ENCODE data around the gene FAXC. TPM values are rescaled to one million over a fixed set of nuclear protein-coding genes. Genes with fewer than 3 reads are reported as not detected.

FAXC gene
- total RNA-seq, 4 donors from 2014 or later = 1.6 to 6.8 (median 4.9) TPM

DNA sequence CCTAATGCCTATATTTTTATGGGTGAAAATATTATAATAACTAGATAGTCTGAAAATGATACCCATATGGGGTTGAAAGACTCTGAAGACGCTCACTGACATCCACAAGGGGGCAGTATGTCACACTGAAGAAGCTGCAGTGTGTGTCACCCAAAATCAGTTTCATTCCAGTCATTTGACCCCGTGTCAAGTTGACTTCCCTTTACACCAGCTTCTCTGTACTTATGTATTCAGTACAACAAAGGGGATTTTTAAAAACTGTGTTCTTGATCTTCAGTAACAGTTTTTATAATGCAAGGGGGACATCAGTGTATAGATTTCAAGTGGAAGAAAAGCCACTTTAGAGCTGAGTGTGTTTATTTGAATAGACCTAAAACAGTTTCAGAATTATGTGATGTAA lies 19.3 kb downstream of the FAXC start:
- no peaks in the 10 kb centered on the region for H3K36me3 ChIP-seq
- no peaks in the 10 kb centered on the region for H3K4me1 ChIP-seq
- TF ChIP-seq, protein P1, sequence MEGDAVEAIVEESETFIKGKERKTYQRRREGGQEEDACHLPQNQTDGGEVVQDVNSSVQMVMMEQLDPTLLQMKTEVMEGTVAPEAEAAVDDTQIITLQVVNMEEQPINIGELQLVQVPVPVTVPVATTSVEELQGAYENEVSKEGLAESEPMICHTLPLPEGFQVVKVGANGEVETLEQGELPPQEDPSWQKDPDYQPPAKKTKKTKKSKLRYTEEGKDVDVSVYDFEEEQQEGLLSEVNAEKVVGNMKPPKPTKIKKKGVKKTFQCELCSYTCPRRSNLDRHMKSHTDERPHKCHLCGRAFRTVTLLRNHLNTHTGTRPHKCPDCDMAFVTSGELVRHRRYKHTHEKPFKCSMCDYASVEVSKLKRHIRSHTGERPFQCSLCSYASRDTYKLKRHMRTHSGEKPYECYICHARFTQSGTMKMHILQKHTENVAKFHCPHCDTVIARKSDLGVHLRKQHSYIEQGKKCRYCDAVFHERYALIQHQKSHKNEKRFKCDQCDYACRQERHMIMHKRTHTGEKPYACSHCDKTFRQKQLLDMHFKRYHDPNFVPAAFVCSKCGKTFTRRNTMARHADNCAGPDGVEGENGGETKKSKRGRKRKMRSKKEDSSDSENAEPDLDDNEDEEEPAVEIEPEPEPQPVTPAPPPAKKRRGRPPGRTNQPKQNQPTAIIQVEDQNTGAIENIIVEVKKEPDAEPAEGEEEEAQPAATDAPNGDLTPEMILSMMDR (IDR thresholded peaks at IDR 0.05) = peak in 1 of 2 donors; percentile 68
- no peak for TF ChIP-seq POLR2AphosphoS5 (IDR thresholded peaks at IDR 0.05)
- DNase-seq (ENCODE audit: low spot score in 2 of 2) = no peak
- no peak overlapping the region for H3K4me3 ChIP-seq
- H3K9me3 ChIP-seq = no peaks in the 10 kb centered on the region
- no peaks in the 10 kb centered on the region for H3K27me3 ChIP-seq
- WGBS = 7% methylated on average over 2 of the region's 2 CpGs
- no peak overlapping the region for H3K27ac ChIP-seq

DNA sequence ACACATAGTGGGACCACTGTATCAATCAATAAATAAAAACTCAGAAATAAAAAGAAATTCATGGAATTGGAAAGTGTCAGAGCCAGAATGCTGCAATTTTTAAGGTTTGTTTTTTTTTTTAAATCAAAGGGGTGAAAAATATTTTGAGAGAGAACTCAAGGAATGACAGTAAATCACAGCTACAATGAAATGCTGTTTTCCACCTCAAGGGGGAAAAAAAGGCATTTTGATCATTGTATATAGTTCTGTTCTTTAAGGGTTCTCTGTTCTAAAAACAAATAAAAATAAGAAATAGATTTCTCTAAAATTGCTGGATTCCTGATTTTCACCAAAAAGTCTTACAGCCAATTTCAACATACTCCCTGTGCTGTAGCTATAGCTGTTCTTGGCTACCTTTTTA lies 24.5 kb downstream of the FAXC start:
- H3K9me3 ChIP-seq = no peaks in the 10 kb centered on the region
- H3K27ac ChIP-seq = no peak overlapping the region
- H3K36me3 ChIP-seq = no peaks in the 10 kb centered on the region
- no peaks in the 10 kb centered on the region for H3K4me1 ChIP-seq
- H3K4me3 ChIP-seq = no peak overlapping the region
- TF ChIP-seq POLR2A (IDR thresholded peaks at IDR 0.05) = no peak
- no peak for TF ChIP-seq EP300 (IDR thresholded peaks at IDR 0.05)
- TF ChIP-seq, protein P1 (IDR thresholded peaks at IDR 0.05) = no peak
- no peak for TF ChIP-seq POLR2AphosphoS5 (IDR thresholded peaks at IDR 0.05)
- no peaks in the 10 kb centered on the region for H3K27me3 ChIP-seq
- no peak for DNase-seq (ENCODE audit: low spot score in 2 of 2)

DNA sequence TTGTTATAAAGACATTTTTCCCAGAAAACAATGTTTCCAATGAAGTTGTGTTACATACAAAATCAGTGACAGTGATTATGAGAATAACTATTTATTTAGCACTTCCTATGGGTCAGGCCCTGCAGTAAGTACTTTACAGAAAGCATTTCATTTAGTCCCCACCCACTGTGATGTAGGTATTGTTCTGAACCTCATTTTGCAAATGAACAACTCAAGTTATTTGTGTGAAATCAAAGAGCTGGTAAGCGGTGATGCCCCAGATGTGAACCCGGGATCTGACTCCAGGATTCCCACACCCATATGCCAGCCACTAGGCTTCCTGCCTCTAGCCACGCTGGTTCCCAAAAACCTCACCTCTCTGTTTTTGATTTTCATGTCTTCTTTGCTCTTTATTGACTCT lies 30.9 kb downstream of the FAXC start:
- Histone ChIP-seq H3K4me3 (no peak overlapping the region), H3K4me1 (no peaks in the 10 kb centered on the region), H3K27me3 (no peaks in the 10 kb centered on the region), H3K27ac (no peak overlapping the region), H3K36me3 (no peaks in the 10 kb centered on the region), H3K9me3 (no peaks in the 10 kb centered on the region)
- TF ChIP-seq, protein P1 (IDR thresholded peaks at IDR 0.05) = no peak
- TF ChIP-seq POLR2A (IDR thresholded peaks at IDR 0.05) = no peak
- no peak for TF ChIP-seq EP300 (IDR thresholded peaks at IDR 0.05)
- no peak for TF ChIP-seq POLR2AphosphoS5 (IDR thresholded peaks at IDR 0.05)
- no peak for DNase-seq (ENCODE audit: low spot score in 2 of 2)
- WGBS = 91% methylated on average over 3 of the region's 3 CpGs

DNA sequence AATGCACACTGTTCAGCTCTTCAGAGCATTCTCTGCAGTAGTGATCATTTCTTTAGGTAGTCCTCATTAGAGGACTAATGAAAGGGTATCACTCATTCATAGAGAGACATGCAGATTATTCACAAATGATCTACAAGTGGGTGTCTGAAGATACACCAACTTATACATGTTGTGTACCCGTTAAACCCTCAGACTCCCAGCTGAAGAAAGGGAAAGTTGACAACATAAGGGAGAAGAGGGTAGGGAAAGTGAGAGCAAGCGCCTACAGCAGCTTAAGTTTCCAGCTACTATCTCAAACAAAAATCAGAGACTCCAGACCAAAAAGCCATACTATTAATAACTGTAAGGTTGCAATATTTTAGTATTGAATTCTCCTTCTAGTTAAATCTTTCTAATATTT lies 37.1 kb downstream of the FAXC start:
- no peak overlapping the region for H3K27ac ChIP-seq
- H3K4me3 ChIP-seq = no peak overlapping the region
- no peaks in the 10 kb centered on the region for H3K27me3 ChIP-seq
- TF ChIP-seq POLR2AphosphoS5 (IDR thresholded peaks at IDR 0.05) = no peak
- WGBS = 40% methylated on average over 2 of the region's 2 CpGs
- no peaks in the 10 kb centered on the region for H3K36me3 ChIP-seq
- H3K4me1 ChIP-seq = no peaks in the 10 kb centered on the region
- H3K9me3 ChIP-seq = no peaks in the 10 kb centered on the region
- DNase-seq (ENCODE audit: low spot score in 2 of 2) = no peak

DNA sequence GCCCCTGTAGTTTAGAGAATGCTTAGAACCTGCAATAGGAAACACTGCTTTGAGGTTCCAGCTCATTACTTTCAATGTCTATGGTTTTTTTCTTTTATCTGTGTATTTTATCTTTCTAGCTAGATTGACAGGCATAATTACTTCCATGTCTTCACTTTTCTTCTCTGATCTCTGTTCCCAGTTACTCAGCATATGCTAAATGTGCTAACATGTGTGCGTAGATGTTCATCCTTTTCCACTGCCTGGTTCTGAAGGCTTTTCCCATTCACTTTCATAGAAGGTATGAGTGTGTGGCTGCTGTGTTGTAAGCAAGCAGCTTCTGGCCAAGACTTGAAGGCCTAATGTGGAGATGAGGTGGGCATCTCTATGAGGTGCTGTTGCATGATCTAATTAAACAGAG lies 38.9 kb downstream of the FAXC start:
- WGBS = 68% methylated on average over 1 of the region's 1 CpG
- Histone ChIP-seq H3K27me3 (no peaks in the 10 kb centered on the region), H3K4me1 (no peaks in the 10 kb centered on the region), H3K4me3 (no peak overlapping the region), H3K9me3 (no peaks in the 10 kb centered on the region), H3K27ac (no peak overlapping the region), H3K36me3 (no peaks in the 10 kb centered on the region)
- TF ChIP-seq POLR2AphosphoS5 (IDR thresholded peaks at IDR 0.05) (no peak), POLR2A (IDR thresholded peaks at IDR 0.05) (no peak), EP300 (IDR thresholded peaks at IDR 0.05) (no peak)
- TF ChIP-seq, protein P1 (IDR thresholded peaks at IDR 0.05) = no peak
- no peak for DNase-seq (ENCODE audit: low spot score in 2 of 2)

DNA sequence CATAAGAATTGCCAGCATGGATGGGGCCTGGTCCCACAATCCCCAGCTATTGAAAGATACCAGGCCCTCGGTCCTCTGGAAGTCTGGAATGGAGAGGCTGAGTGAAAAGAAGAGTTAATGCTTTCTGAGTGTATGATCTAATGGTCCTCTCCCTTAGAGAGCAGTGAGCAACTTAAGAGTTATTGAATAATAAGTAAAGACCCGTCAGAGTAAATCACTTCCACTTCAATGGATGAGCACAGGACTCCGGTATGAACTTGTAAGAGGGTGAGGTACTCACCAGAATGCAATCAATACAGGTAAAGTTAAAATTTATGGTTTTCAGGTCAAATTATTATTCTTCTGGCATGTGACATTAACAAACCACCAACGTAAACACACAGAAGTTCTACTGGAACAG lies 39.9 kb downstream of the FAXC start:
- Histone ChIP-seq H3K27ac (no peak overlapping the region), H3K27me3 (no peaks in the 10 kb centered on the region), H3K4me3 (no peak overlapping the region), H3K9me3 (no peaks in the 10 kb centered on the region), H3K36me3 (no peaks in the 10 kb centered on the region), H3K4me1 (no peaks in the 10 kb centered on the region)
- TF ChIP-seq, protein P1 (IDR thresholded peaks at IDR 0.05) = no peak
- TF ChIP-seq POLR2AphosphoS5 (IDR thresholded peaks at IDR 0.05) (no peak), EP300 (IDR thresholded peaks at IDR 0.05) (no peak), POLR2A (IDR thresholded peaks at IDR 0.05) (no peak)
- no peak for DNase-seq (ENCODE audit: low spot score in 2 of 2)
- WGBS = 92% methylated on average over 4 of the region's 4 CpGs

Data from suprapubic skin (tissue), 4 donors.